ENCODE data around the gene USF2.

USF2 gene

GRCh38 chr19:35265900-35266519 lies 2.8 kb upstream of the USF2 start:
- DNase-seq, result no peak

- DNase-seq, result peak; percentile 20
Measured at GRCh38 chr19:35266520-35267352, 2.0 kb upstream of the USF2 start.

GRCh38 chr19:35267353-35267817 lies 1.4 kb upstream of the USF2 start:
- no peak for DNase-seq

GRCh38 chr19:35267818-35268535 lies 785 bp upstream of the USF2 start:
- DNase-seq, result peak; percentile 57

- peak; percentile 81 for DNase-seq
Measured at GRCh38 chr19:35269438-35270117, 816 bp downstream of the USF2 start.

GRCh38 chr19:35270381-35270811 lies 1.6 kb downstream of the USF2 start:
- no peak for DNase-seq

- DNase-seq, result no peak
Measured at GRCh38 chr19:35271546-35271945, 2.8 kb downstream of the USF2 start.

GRCh38 chr19:35272122-35272719 lies 3.5 kb downstream of the USF2 start:
- DNase-seq, result no peak

GRCh38 chr19:35272954-35273649 lies 4.3 kb downstream of the USF2 start:
- no peak for DNase-seq

- no peak for DNase-seq
Measured at GRCh38 chr19:35273686-35274259, 5.0 kb downstream of the USF2 start.

GRCh38 chr19:35274323-35274722 lies 5.6 kb downstream of the USF2 start:
- DNase-seq, result no peak

- DNase-seq, result no peak
Measured at GRCh38 chr19:35276706-35277281, 8.0 kb downstream of the USF2 start.

GRCh38 chr19:35278578-35279284 lies 10.0 kb downstream of the USF2 start:
- no peak for DNase-seq

- no peak for DNase-seq
Measured at GRCh38 chr19:35279374-35279773, 10.6 kb downstream of the USF2 start.

- no peak for DNase-seq
Measured at GRCh38 chr19:35279985-35280821, 11.4 kb downstream of the USF2 start.

GRCh38 chr19:35281303-35281702 lies 12.5 kb downstream of the USF2 start:
- no peak for DNase-seq

GRCh38 chr19:35284153-35285094 lies 15.7 kb downstream of the USF2 start:
- no peak for DNase-seq

GRCh38 chr19:35285095-35285449 lies 16.3 kb downstream of the USF2 start:
- no peak for DNase-seq
